CD4-positive, alpha-beta T cell treated with Interleukin-21 for 1 hour (primary cell): ENCODE results near the gene ANKS6.

Source experiments
- DNase-seq: peaks from one replicate; pipeline ENCODE4 v3.0.0-alpha.2; 2020

ANKS6 gene

DNA sequence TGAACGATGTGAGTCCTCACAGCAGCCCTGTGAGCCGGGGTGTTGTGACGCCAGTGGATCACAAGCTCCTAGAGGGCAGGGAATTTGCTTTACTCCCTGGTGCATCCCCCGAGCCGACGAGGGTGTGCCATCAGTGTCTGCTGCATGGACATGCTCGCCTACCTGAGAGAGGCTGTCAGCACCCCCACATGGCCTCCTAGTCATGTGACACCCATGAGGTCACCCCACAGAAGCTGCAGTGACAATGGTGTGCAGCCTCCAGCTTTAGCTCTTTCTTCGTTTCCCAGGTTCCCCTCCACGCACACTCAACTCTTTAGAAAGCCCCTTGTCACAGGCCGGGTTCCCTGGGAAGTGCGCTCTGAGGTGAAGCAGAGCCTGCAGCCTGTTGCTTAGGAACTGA lies 67.9 kb downstream of the ANKS6 start:
- no peak for DNase-seq

DNA sequence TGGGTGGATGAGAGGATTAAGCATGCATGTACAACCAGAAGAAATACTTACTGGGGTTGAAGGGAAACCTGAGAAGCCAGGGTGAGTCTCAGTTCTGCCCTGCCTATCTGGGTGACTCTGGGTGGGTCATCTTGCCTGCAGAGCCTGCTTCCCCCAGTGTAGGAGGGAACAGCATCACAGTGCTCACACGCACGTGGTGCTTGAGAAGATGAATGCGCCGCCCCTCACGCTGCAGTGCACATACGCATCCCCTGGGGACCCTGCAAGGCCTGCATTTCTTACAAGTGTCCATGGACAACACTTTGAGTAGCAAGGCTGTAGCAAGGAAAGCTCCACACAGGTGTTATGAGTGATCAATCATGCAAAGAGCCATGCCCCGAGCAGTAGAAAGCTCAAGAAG lies 68.9 kb downstream of the ANKS6 start:
- DNase-seq: no peak

DNA sequence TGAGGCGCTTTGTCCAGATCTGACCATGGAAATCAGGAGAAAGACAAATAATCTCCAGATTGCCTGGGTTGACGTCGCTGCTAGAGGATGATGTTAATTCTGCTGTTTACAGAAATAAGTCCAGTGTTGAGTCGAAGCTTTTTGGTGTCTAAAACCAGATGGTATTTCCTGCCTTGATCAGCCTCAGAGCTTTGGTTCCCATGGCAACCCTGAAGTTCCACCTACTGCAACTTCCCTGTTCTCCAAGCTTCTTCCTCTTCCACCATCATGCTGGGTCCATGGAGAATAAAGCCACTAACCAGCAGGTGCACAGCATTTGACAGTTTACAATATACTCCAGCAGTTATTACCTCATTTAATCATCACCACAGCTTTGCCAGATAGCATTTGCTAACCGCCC lies 69.6 kb downstream of the ANKS6 start:
- peak; percentile 5 for DNase-seq

DNA sequence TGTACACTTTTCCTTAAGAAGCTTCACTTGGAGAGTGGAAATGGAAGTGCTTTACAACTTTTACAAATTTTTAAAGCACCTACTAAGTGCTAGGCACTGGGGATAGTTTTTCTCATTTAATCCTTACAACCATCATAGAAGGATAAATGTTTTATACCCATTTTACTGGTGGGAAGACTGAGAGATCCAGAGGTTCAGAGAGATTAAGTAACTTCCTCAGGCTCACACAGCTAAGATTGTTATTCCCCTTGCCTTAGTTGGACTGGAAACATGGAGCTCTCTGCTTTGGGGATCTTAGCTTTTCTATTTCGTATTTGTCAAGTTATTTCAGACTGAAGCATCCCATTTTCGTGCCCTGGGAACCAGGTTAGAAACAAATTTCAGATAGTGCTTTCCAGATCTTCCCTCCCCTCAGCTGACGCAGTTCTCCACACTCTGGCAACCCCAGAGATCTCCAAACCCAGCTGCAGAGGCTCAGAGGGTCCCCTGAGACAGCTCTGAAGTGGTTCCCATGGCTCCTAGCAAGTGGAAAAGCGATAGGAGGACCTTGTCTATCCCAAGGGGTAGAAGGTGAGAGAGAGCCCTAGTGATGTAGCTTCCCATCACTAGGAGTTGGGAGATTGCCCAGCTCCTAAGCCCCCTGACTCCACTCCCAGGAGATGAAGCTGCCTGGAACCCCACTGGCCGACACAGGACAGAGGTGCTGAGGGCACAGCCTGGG lies 71.4 kb downstream of the ANKS6 start:
- DNase-seq: no peak

DNA sequence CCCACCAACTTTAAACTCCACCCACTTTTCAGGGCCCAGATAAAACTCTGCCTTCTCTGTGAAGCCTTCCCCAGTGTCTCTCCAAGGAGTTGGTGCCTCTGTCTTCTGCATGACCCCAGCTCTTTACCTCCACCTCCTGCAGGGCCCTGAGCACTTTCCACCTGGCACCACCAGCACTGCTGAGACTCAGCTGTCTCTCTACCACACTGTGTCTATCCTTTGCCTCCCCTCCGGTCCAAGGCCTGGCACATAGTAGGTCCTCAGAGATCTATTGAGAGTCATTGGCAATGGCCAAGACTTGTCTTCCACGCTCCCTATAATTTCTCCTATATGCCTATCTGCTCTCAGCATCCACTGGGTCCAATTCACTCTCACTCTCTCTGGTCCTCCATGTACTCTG lies 74.7 kb downstream of the ANKS6 start:
- DNase-seq: no peak

DNA sequence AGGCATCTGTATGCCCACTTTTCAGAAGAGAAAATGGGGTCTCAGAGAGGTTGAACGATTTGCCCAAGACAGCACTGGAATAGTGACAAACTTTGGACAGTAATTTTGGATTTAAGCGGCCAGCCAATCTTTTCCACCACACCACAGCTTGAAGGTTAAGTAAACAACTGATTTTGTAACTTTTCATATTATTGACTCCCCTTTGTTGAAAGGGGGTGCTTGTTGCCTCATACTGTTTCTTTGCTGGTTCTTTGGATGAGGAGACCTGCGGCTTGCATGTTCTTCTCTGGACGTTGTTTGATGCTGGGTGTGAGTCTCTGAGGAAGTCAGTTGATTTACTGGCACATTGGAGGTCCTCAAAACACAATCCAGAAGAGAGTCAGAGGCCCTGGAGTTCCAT lies 76.0 kb downstream of the ANKS6 start:
- no peak for DNase-seq

DNA sequence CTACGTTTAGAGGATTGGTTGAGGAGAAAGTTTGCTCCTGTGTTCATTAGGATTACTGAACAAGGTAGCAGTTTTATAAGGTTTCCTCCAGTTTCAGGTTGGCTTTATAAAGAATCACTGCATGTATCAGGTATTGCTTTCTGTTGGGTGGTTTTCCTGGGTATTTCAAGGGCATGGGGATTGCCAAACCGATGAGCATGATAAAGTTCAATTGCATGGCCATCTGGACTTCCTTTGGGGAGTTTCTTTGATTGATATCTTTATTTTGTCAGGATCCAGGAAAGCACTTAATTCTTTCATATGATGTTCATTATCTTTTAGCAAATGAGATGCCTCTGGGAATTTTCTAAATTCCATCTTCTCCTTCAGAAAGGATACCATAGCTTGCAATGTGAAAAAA lies 77.3 kb downstream of the ANKS6 start:
- DNase-seq: no peak

DNA sequence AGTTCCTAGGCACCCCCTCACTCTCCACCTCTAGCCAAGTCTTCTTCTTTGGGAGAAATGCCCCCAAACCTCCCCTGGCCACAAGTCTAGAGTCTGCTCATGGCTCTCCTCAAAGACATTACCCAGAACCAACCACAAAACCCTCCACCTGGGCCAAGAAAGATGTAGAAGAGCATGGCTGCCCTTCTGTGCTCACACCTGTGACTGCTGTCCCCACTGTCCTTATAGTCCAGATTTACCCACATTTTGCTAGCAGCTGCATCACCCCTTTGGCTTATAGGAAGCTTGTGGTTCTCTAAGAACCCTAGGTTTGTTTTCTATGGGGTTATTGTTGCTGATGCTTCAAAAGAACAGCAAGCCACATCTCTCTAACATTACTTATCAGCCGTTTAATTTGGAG lies 81.5 kb downstream of the ANKS6 start:
- DNase-seq: no peak

DNA sequence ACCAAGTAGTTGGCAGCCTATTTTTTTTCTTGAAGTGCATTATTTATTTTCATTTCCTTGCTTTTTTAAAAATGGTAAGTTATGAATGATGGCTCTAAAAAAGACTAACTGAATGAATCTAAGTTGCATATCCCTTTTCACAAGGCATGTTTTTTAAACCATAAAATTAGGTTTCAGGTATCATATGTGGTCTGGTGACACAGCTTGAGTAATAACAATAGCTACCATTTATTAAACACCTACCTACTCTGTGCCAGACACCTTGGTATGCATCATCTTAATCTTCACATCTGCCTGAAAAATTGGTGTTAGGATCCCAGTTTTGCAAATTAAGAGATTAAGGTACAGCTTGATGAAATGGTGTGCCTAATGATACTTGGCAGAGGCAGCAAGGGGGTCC lies 83.4 kb downstream of the ANKS6 start:
- no peak for DNase-seq

DNA sequence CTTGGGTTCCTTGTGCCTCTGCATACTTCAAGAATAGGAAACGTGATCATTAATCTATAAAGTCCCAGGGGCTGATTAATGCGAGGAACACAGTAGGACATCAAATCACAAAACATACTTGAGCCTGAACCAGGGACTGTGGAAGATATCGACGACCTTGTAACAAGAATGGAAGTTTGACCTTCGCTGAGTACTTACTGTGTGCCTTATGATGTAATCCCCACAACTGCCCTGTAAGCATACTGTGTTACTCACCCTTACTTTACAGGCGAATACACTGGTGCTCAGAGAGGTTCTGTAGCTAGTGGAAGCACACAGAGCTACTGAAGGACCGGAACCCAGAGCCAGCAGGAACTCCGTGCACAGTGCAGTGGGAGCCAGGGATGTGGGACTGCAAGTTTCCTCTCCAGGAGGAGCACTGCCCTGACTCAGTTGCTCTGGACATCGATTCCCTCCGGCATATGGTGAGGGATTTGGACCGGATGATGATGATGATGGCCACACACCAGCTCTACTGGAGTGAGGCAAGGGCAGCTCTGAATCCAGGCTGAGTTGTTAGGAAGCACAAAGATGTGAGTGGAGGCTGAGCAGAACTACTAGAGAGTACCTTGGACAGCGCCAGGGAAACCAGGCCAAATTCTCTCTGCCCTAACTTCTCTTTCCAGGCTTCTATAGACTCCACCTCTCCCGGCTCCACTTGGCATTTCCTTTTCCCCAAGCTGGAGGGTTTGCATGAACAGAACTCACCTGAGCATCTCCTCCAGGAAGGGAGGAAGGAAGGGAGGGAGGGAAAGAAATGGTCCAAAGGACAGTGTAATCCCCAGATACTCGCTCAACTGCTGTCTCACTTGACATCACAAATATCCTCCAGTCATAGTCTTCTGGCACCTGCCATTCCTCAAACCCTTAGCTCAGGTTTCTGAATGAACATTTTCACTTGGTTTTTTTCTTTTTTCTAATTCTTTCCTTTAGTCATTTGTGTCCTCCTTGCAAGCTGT lies 86.1 kb downstream of the ANKS6 start:
- DNase-seq: no peak

DNA sequence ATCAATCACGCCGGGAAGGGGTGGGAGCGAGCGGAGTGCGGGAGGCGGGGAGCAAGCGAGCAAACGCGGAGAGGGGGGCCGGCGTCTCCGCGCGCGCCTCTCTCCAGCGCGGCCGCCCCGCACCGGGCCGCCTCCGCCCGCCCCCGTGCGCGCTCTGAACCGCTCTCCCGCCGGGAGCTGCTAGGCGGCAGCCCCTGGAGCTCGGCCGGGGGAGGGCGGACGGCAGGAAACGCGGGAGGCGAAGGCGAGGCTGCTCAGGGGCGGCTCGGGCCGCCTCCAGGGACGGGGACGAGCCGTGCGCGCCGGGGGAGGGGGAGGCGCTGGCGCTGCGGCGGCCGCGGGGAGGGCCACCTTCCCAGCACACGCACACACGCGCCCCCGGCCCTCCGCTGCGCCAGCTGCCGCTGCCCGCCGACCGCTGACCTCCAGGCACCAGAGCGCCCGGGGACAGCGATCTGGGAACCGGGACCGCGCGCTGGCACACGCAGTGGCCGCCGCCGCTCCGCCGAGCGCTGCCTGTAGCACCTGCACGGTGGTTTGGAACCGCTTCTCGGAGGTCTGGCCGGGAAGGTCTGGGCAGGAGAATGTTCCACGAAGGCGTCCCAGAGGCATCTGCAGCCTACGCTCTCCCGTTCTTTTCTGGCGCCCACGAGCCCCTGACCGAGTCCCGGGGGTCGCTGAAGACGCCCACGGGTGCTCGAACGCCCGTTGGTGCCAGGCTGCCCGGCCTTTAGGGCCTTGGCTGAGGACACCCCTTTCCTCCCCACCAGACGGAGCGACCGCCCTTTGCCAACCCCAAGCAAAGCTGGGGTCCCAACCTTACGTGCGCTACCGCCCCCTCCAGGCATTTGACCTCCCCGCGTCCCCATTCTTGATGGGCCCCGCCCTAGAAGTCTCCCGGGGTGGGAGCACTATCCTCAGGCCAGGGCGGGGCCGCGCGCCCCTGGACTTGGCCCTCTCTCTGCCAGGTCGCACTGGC lies 87.1 kb downstream of the ANKS6 start, which contains the start of gene GABBR2:
Gene GABBR2, minus strand, starts transcription at position 3 of the 979 bp plus-strand sequence. CDS start 198 bp downstream, outside the sequence.
- no peak for DNase-seq

DNA sequence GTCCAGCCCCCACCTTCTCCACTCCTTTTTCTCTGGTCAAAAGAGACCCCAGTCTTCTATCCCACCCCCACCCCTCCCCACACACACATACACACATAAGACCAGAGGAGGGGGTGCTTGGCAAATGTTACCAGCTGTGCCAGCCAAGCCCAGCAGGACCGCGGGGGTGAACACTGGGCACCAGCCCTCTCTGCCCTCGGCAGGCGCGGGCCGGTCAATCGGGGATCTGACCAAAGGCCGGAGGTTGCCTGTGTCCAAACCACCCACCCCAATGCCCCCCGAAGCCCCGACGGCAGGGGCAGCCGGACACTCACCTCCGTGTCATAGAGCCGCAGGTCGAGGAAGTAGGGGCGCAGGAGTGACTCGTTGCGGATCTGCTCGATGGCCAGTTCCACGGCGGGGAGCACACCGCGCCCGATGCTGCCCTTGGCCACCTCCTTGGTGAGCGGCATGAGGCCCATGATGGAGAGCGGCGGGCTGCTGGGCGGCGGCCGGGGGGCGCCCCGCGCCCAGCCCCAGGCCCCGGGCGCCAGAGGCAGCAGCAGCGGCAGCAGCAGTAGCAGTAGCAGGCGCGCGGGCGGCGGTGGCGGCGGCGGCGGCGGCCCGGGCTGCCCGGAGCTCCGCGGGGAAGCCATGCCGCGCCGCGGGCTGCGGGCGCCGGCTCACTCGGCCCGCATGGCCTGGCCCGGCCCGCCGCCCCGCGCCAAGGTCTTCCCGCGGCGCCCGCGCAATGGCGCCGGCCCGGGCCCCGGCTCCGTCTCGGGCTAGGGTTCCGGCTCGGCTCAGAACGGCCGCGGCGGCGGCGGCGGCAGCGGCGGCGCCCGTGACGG lies 88.0 kb downstream of the ANKS6 start:
- no peak for DNase-seq

DNA sequence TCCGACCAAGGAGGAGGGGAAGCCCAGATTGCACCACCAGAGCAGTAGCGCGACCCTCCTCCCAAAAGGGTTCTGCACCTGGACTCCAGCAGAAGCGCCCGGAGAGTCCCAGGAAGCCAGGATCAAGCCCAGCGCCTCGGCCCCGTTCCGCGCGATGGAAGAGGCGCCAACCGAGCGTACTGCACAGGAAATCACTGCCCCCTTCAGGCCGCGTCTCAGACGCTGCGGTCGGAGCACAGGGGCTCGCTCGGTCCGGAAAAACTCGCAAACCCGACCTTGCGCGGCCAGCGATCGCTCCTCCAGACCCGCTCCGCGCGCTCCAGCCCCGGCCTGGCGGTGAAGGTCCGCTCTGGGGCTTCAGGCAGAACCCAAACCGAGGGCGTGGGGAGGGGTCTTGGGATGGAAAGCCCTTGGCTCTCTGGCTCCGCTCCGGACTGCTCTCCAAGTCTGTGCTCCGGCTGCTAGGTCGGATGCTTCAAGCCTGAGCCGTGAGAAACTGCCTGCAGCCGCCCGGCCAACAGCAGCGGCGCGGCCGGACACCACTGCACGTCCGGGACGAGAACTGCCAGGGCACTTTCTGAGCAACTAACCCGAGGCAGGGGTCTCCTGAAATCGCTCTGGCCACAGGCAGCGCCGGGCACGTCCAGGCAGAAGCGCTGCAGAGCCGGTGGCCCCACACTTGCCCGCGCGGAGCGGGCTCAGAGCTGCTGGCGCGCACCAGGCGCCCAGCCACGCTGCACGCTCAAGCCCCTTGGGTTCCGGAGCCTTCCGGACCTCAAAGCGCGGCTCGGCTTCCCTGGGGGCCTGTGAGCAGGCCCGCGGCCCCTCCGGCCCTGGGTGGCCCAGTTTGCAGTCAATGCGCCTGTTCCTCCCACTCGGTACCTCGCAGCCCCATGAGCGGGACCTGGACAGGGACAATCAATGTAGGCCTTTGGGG lies 88.9 kb downstream of the ANKS6 start:
- no peak for DNase-seq

DNA sequence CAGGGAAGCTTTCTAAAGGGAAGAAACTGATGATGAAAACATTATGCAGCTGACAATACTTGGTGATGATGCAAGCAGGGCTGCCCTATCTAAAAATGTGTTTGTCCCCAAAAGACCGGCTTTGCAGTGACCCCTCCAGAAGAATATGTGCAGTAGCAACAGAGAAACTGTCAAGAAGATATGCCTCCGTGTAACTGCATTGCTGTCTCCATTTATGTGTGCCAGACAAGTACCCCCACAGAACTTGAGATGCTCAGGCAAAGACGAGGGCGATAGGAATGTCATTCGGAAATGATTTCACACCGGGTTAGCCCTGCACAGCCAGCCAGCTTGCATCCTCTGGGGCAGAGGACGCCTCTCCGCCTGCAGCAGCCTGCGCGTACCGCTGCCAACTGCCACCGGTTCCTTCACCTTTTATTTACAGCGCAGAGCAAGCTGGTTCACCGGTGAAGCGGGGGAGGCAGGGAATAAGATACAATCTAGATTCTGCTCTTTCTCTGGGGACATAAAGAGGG lies 89.6 kb downstream of the ANKS6 start:
- DNase-seq: no peak

DNA sequence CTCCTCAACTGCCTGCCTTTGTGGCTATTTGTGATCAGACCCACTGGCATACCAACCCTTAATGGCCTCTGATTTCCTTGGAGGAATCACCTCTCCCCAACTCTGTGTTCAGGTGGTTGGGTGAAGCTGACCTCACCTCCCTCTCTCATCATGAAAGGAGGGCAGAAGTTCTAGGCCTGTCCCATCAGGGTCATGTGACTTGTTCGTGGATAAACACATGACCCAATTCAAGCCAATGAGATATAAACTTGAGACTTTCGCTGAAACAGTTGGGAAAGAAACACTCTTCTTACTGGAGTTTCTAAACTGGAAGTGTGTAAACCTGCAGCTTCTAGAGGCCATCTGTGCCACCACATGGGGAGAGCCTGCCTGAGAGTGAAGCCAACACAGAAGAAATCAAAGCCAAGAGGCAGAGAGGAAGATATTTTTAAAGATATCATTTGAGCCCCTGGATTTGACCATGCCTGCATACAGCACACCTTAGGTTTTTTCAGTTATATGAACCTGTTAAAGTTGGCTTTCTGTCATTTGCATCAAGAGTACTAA lies 93.4 kb downstream of the ANKS6 start:
- DNase-seq: no peak

DNA sequence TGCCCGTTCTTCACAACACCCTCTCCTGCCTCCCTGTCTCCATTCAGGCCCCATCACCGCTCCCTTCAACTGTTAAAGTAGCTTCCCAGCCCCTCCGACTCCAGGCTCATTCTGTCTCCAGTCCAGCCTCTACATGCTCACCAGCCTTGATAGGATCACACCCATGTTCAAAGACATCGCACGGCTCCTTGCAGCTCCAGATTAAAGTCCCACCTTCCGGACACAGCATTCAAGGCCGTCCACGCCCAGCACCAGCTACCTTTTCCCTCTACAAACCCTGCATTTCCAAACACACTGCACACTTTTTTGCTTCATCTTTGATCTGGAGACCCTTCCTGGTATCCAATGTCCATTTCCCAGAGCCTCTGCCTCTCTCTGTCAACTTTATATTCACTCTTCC lies 94.0 kb downstream of the ANKS6 start:
- no peak for DNase-seq

DNA sequence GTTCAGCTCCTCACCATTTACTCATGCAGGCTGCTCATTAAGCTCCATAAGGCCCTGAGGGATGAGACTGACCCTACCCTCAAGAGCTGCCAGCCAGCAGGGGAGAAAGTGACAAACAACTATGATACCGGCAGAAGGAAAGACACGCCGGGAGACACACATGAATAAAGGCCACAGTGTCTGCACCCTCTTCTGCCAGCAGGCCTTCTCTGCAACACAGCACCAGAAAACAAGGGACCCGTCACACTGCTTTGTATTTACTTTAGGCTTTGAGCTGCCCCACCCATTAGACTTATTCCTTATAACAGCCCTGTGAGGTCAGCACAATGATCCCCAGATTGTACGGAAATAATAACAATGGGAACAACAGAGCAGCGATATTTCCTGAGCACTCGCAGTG lies 94.8 kb downstream of the ANKS6 start:
- no peak for DNase-seq

DNA sequence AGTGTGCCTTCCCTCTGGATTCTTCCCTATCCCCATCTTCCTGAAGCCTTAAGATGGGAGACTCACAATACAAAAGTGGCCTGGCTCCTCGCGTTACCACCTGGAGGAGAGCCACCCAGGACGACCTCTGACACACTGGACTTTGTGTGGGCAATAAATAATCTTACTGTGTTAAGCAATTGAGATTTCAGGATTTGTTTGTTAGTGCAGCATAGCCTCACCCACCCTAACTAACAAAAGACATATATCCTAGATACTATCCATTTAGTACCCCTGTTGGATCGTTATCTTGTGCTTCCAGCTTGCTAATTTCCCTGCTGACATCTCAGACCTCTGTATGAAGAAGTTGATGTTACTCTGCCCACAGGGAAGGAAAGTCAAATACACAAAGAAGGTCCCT lies 95.6 kb downstream of the ANKS6 start:
- no peak for DNase-seq

DNA sequence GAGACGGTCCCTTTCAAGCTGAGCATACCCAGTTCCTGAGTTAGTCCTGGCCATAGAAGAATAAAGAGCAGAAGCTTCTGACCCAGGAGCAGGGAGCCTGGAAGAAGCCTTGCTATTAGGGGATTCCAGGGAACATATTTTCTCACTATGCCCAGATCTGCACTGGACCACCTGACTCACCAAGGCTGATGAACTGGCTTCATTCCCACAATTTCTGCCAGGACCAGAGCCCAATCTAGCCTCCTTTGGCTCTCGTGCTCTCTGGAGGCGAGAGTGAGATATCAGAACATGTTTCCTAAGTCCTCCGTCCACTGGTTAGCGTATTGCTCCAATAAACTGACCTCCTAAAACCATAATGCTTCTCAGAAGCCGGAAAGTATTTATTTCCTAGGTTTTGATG lies 97.5 kb downstream of the ANKS6 start:
- DNase-seq: no peak

DNA sequence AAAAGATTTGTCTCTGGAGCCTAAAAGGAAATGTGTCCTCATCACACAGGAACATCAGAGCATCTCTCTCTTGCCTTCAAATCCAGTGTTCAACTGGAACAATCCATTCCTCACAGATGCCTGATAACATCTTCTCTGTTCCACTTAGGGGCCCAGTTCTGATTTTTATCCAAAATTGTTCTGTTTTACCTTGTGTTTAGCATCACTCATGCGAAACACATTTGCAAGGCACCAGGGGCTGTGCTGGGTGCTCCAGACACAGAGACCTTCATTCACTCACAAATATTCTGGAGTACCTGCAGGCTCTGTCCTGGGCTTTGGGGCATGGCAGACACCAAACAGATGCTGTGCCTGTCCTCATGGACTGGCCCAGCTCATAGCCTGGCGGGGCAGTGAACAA lies 101.4 kb downstream of the ANKS6 start:
- DNase-seq: no peak
